DMS153 treated with DMSO at 0.1 percent for 48 hours (cell line): ENCODE measurements around the gene SMYD3.
A peak's percentile ranks its signal among the peaks of the same experiment; 100 is the strongest.

Experiments
- DNase-seq: peaks from one replicate; lab custom pipeline; 2025; ENCODE audit not compliant: unreplicated experiment; lab: John Stamatoyannopoulos, UW

The SMYD3 gene

DNA sequence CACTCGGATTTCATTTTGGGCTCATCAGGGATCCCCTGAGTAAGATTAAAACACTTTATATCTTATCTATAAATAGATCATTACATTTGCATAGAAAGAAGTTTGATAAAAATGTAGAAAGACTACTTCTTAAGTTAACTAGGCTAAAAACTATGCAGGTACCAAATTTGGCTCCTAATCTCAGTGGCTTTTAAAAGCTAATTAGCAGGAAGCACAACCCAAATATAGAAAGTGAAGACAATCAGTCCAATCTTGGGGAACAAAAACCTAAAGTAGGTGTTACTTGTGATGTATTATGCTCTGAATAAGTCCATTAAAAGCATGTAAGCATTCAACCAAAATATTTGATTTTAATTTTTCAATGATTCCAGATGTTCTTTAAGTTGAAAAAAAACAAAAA is 35.4 kb downstream of the SMYD3 start:
- no peak for DNase-seq

DNA sequence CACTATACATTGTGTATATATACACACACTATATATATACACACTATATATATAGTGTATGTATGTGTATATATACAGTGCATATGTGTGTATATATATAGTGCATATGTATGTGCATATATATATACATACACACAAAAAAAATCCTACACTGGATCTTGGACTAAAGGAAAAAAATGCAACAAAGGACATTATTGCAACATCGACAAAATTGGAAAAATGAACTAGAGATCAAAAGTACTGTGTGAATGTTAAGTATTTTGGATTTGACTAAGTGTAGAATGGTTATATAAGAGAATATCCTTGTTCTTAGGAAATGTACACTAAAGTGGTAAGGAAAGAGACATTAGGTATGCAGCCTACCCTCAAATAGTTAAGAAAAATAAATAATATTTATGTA is 36.5 kb downstream of the SMYD3 start:
- DNase-seq = no peak

DNA sequence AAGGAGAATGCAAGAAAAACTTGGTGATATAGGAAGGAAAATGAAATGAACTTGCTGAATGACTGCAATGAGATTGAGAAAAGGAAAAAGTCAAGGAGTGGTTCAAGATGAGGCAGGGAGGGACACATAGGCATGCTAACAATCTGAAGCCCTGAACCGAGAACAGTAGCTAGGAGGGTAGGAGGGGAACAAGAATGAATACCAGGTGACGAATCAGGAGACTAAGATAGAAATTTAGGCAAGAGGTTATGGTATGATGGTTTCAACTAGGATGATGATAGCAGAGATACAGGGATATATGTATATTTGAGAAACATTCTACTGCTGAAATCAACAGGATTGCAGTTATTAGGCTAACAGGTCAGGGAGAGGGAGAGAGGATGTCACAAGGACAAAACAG is 44.1 kb downstream of the SMYD3 start:
- DNase-seq = no peak

DNA sequence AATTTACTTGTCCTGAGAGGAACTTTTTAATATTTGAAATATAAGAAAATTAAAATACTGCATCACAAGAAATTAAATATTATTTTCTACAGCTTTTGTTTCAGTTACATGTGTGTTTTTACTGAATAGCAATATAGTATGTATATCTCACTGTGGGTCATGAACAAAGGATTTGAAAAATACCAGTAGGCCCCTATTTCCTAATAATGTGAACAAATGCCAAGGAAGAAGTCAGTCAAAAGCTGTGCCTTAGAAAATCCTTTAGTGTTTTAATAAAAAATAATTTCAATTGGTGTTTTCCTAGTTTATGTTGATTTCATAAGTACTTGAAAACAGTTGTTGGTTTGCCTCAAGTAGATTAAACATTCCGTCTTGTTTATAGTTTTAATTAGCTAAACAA is 46.7 kb downstream of the SMYD3 start:
- no peak for DNase-seq

DNA sequence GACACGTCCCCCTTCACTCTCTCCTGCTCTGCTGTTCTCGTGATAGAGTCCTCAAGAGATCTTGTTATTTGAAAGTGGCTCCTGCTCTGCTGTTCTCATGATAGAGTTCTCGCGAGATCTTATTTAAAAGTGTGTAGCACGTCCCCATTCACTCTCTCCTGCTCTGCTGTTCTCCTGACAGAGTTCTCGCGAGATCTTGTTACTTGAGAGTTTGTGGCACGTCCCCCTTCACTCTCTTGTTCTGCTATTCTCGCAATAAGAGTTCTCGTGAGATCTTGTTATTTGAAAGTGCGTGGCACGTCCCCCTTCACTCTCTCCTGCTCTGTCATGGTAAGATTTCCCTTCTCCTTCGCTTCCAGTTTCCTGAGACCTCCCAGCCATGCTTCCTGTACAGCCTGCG is 47.9 kb downstream of the SMYD3 start:
- no peak for DNase-seq

DNA sequence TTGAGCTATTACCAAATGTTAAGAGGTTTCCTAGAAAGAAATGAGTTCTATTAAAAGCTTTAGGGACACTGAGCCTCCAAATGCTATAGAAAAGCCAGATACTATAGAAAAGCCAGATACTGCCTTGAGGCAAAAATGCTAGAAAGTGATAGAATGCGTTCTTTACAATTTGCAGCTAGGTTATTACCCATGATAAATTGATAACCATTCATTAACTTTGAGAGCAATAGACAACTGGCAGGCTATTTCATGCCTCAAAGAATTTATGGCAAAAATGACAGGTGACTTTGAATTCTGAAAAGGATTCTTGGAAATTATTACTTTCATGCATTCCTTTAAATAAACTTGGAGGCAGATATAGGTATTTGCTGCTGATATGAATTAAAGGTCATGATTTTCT is 51.6 kb downstream of the SMYD3 start:
- DNase-seq = no peak

DNA sequence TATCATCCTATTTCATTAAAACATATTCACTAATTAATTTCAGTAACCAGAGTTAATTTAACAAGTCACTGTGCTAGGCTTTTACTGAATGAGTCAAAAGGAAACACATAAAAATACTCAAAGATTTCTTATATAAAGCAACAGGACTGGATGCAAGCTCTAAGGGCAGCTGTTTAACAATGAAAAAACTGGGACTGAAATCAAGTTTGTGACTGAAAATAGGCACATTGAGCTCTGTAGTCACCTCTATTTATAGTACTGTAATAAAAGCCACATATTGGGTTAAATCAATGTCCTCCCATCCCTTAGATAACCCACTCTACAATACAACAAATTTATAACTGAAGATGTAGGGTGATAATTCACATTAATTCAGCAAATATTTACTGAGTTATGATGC is 52.4 kb downstream of the SMYD3 start:
- no peak for DNase-seq

DNA sequence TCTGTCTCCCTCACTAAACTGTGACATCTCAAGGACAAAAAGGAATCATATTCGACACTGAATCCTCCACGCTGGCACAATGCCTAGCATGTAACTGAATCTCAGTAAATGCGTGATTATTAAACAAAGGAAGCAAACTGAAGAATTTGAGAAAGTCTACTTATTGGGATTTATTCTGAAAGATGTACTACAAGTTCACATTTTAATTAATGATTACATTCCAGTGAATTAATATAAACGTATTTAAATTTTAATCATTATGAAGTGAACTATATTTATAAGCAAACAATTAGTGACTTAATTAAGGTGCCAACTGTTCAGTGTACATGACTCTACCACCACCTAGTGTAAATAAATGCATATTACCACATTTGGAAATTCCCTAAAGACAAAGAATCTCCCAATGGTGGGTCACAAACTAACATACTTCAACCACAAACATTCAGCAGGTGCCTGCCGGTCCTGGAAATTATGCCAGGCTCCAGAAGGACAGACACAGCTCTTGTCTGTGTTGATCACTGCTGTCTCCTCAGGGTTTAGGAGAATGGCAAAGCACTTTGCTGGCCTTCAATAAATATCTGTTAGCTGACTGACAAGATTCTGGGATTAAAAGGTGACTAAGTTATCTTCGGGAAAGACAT is 56.3 kb downstream of the SMYD3 start:
- peak; percentile 55 for DNase-seq

DNA sequence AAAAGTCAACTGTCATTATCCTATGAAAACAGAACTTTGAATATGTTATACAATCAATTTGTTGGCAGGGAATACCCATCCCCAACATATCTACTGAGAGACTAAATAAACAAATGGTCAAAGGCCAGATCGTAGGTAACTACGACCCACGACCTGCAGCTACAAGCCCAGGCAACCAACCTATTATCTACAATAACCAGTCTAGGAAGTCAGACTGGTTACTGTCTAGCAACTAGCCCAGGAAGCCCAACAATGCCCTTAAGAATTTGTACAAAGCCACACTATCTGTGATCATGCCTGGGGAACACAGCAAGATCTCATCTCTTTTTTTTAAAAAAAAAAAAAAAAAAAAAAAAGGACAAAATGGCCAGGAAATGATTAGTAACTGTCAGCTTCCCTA is 58.7 kb downstream of the SMYD3 start:
- no peak for DNase-seq

DNA sequence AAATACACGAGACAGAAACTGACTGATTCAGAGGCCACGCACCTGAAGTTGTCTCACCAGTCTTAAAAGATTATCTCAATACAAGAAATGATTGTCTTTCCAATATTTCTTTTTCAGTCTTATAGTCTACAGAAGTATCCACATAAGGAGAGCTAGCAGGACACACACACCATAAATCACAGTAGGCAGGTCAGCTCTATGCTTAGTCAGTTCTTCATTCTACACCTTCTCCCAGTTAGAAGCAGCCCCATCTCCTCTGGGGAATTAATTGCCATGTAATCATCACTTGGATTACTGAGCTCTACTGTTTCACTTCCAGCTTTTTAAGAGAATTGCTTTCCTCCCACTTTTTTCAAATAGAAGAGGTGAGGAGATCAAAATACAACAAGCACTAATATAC is 59.6 kb downstream of the SMYD3 start:
- DNase-seq = no peak

DNA sequence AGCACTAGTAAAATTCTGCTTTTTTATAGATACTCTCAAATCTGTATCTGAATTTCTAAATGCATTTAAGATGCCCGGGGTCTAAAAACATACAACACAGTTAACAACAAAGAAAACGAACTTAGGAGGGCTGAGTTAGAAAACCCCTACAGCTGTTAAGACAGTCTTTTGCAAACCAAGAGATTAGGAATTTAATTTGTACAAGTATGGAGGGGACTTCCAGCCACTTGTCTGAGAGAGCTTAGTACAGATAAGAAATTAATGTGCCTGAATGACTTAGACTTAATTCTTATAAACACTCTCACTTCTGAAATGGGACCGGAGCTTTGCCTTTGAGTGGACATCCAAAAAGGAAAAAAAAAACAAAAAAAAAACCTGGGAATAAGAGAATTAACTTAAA is 61.6 kb downstream of the SMYD3 start:
- DNase-seq = no peak

DNA sequence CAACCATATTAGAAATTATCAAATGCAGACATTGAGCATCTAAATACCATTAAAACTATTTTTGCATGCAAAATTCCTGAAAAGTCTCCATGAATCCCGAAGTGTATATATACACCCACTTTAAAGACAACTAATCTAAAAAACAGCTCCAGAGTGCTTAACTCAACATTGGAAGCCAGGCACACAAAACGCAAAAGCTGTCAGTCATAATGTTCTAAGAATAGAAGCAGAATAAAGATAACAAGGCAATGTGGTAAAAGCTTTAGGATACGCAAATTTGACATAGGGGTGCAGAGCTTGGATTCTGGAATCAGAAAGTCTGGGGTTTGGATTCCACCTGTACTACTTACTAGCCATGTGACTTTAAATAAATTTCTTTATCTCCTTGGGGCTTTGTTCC is 62.5 kb downstream of the SMYD3 start:
- DNase-seq = no peak

DNA sequence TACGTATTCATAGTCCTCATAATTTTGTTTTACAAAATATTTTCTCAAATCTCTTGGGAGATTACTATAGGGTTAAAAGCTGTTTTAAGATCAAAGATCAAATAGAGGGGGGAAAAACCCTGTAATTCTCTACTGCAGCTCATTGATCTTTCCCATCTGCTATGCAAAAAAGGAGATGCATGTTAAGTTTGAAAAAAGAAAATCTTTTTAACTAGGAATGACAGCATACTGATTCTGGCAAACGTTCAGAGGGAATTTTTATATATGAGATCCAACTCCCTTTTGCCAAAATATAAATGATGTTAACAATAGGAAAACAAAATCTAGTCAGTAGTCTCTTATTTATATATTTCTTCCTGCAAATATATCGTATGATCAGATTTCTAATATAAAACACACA is 69.1 kb downstream of the SMYD3 start:
- DNase-seq = no peak

DNA sequence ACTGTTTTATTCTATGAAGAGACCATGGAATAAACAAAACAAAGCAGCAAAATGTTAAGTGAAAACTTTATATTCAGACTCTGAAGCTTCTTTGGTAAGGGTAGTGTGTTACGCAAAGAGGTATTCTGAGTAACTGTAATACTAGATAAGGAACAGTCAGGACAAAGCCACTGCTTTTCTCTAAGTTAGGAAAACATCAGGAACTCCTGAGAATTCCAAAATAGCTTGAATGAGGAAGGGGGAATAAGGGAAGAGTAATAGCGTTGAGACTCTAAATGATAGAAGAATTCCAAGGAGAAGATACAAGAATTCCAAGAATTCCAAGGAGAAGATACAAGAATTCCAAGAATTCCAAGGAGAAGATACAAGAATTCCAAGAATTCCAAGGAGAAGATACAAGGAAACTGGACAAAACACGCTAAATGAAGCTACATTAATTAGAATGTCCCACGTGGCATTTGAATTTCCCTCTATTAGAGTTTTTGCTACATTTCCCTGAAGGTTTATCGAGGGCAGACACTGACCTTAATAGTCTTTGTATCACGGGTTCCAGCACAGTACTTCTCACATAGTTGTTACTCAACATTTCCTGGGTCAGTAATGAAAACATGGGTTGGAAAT is 71.5 kb downstream of the SMYD3 start:
- DNase-seq = no peak

DNA sequence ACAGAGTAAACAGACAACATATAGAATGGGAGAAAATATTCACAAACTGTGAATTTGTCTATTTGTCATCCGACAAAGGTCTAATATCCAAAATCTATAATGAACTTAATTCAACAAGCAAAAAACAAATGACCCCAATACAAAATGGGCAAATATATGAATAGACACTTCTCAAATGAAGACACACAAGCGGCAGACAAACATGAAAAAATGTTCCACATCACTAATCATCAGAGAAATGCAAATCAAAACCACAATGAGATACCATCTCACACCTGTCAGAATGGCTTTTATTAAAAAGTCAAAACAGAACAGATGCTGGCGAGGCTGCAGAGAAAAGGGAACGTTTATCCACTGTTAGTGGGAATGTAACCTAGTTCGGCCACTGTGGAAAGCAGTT is 72.7 kb downstream of the SMYD3 start:
- DNase-seq = no peak

DNA sequence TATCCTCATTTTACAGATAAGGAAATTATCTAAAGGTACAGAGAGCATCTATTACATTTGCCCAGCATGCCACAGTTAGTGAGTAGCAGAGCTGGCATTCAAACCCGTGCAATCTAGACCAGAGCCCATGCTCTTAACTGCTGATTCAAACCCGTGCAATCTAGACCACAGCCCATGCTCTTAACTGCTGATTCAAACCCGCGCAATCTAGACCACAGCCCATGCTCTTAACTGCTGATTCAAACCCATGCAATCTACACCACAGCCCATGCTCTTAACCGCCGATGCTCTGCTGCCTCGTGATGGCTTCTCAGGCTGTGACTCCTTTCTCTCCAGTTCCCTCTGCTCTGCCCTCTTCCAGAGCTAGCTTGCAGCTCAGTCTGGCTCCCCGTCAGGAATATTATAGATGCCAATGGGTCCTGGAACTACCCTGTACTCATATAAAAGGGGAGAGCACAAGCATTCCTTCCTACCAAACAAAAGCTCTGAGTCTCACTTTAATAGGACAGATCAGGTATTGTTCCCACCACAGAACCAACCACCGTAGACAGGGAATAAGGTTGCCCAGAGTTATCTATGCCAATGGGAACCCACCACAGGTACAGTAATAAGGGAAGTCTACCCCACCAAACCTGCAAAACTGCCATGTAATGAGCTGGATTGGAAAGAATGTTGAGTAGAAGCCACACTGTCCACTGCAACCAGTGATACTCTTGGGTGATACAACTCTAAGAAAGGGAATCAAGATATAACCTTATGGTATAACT is 78.4 kb downstream of the SMYD3 start:
- no peak for DNase-seq

DNA sequence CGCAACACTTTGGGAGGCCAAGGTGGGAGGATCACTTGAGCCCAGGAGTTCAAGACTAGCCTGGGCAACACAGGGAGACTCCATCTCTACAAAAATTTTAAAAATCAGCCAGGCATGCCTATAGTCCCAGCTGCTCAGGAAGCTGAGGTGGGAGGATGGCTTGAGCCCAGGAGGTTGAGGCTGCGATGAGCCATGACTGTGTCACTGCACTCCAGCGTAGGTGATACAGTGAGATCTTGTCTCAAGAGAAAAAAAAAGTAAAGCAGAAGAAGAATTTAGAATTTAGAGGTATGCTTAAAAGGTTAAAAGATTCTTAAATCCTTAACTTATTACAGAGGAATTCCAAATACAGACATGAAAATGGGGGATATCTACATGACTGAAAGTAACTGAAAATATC is 79.5 kb downstream of the SMYD3 start:
- DNase-seq = no peak

DNA sequence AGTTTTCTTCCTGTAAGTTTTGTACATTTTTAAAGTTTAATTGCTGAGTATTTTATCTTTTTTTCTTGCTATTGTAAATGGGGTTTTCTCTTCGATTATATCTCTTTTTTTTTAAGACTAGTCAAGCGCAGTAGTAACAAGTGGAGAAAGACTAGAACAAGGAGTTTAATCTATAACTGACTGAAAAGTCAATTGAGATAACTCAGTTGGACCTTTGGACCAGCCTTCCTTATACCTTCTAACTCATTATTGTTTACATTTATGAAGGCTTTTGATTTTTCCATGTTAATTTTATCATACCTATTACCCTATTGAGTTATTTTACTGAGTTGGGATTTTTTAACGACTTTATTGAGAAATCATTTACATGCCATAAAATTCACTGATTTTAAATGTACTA is 81.2 kb downstream of the SMYD3 start:
- no peak for DNase-seq

DNA sequence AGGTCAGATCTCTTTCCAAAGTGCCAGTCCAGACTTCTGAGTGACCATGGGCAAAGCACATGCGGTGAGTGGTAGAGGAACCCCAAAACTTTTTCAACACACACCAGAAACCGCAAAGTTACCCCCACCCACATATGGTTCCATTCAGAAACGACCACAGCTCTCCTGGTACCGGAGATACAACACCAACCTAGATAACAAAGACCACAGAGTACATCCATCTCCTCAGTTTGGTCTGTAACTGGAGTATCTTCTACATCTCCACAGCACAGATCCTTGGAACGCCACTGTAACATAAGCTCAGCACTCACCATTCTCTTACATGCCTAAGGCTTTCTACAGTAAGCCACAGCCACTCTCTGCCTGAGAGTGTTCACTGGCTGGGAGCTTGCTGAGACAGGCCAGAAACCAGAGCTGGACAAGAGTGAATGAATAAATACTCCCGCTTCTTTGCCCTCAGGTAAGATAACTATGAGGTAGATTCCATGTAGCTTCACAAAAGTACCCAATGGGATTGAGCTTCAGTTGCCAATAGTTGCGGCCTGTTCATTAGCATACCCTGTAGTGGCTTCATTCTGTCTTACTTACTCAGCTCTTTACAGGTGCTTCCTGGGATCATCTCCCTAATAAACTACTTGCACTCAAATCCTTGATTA is 81.8 kb downstream of the SMYD3 start:
- no peak for DNase-seq

DNA sequence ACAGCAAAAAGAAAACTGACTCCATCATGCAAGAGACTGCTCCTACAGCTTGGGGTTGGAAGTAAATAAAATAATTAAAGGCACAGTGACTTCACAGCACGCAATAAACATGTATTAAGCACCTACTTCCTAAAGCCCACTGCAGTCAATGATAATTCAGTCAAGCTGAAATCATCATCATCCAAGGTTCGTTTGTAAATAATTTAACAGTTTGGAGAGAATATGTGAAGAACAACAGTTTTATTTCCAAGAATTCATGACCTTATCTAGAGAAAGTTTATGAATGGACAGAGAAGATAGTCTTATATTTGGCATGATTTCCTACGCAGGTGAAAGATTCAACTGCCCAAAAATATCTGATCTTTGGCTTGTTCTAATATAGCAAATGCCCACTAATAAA is 86.8 kb downstream of the SMYD3 start:
- no peak for DNase-seq

DNA sequence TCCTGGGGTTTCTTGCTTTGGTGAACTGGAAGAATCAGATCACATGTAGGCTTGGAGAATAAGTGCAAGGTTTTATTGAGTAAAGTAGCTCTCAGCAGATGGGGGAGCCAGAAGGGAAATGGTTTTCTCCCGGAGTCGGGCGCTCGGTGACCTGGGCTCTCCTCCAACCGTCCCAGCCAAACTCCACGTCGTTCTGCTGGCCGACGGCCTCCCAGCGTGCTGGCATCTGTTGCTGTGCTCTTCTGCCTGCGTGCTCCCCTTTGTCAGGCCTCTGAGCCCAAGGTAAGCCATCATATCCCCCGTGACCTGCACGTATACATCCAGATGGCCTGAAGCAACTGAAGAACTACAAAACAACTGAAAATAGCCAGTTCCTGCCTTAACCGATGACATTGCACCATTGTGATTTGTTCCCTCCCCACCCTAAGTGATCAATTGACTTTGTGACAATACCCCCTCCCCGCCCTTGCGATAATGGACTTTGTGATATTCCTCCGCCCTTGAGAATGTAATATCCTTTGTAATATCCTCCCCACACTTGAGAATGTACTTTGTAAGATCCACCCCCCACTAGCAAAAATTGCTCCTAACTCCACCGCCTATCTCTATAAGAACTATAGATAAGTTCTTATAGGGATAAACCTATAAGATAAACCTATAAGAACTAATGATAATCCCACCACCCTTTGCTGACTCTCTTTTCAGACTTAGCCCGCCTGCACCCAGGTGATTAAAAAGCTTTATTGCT is 88.3 kb downstream of the SMYD3 start:
- DNase-seq = no peak
